ENCODE measurements around the gene C22orf42.

Gene C22orf42

GRCh38 chr22:32132126-32132525 is 27.0 kb downstream of the C22orf42 start:
- H3K9ac ChIP-seq (ENCODE audit: low read depth, low read length) = no peak overlapping the region
- H3K27ac ChIP-seq (ENCODE audit: low read depth, low read length) = no peak overlapping the region
- H3K4me1 ChIP-seq (ENCODE audit: control insufficient read depth, insufficient read depth, low read length) = peaks cover 4% of the 10 kb centered on the region
- H3K36me3 ChIP-seq (ENCODE audit: control insufficient read depth, insufficient read depth, low read length) = no peaks in the 10 kb centered on the region
- H3K4me3 ChIP-seq (ENCODE audit: low read depth, low read length) = no peak overlapping the region
- H3K27me3 ChIP-seq (ENCODE audit: control insufficient read depth, insufficient read depth, low read length) = no peaks in the 10 kb centered on the region
- no peaks in the 10 kb centered on the region for H3K9me3 ChIP-seq (ENCODE audit: control insufficient read depth, insufficient read depth, low read length)

DNA sequence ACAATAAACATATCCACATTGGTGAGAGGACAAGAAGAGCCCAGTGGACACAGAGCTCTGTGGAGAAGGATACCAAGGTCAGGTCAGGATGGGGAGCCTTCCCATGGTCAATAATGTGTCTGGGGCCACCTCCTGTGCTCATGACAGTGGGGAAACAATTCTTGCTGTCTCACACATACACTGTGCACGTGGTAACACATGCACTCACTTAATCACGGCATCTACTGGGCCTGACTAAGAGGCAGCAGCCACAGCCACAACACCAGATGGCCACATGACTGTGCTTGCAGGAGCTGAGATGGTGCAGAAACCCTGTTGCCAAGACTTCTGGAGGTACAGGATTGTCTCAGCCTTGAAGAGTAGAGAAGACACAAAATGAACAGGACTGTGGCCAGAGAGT is 28.6 kb downstream of the C22orf42 start:
- Histone ChIP-seq H3K4me1 (ENCODE audit: control insufficient read depth, insufficient read depth, low read length) (peaks cover 4% of the 10 kb centered on the region), H3K4me3 (ENCODE audit: low read depth, low read length) (no peak overlapping the region), H3K9ac (ENCODE audit: low read depth, low read length) (no peak overlapping the region), H3K36me3 (ENCODE audit: control insufficient read depth, insufficient read depth, low read length) (no peaks in the 10 kb centered on the region), H3K27ac (ENCODE audit: low read depth, low read length) (no peak overlapping the region), H3K27me3 (ENCODE audit: control insufficient read depth, insufficient read depth, low read length) (no peaks in the 10 kb centered on the region), H3K9me3 (ENCODE audit: control insufficient read depth, insufficient read depth, low read length) (no peaks in the 10 kb centered on the region)

DNA sequence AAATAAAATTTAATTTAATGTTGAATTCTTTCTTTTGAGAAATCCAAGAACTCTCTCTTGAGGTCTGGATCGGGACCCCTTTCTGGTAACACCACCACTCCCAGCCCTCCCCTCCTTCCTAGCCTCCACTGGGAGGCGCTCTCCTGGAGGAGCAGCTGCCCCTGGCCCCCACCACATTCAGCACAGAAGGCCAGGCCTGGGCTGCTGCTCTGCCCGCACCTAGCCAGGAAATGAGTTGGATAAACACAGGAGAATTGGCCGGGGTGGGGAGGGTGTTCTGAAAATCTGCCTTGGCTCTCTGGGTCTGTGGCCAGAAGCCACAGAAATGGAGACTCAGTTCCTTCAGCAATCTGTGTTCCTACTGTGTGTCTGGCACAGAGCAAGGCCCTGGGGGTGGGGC is 31.2 kb downstream of the C22orf42 start:
- no peaks in the 10 kb centered on the region for H3K9me3 ChIP-seq (ENCODE audit: control insufficient read depth, insufficient read depth, low read length)
- no peak overlapping the region for H3K27ac ChIP-seq (ENCODE audit: low read depth, low read length)
- peaks cover 4% of the 10 kb centered on the region for H3K4me1 ChIP-seq (ENCODE audit: control insufficient read depth, insufficient read depth, low read length)
- no peaks in the 10 kb centered on the region for H3K36me3 ChIP-seq (ENCODE audit: control insufficient read depth, insufficient read depth, low read length)
- H3K9ac ChIP-seq (ENCODE audit: low read depth, low read length) = no peak overlapping the region
- H3K27me3 ChIP-seq (ENCODE audit: control insufficient read depth, insufficient read depth, low read length) = no peaks in the 10 kb centered on the region
- no peak overlapping the region for H3K4me3 ChIP-seq (ENCODE audit: low read depth, low read length)

- no peaks in the 10 kb centered on the region for H3K9me3 ChIP-seq (ENCODE audit: control insufficient read depth, insufficient read depth, low read length)
- peaks cover 4% of the 10 kb centered on the region for H3K4me1 ChIP-seq (ENCODE audit: control insufficient read depth, insufficient read depth, low read length)
- H3K36me3 ChIP-seq (ENCODE audit: control insufficient read depth, insufficient read depth, low read length) = no peaks in the 10 kb centered on the region
- H3K27me3 ChIP-seq (ENCODE audit: control insufficient read depth, insufficient read depth, low read length) = no peaks in the 10 kb centered on the region
- no peak overlapping the region for H3K9ac ChIP-seq (ENCODE audit: low read depth, low read length)
- H3K27ac ChIP-seq (ENCODE audit: low read depth, low read length) = no peak overlapping the region
- no peak overlapping the region for H3K4me3 ChIP-seq (ENCODE audit: low read depth, low read length)
Measured at GRCh38 chr22:32123657-32124056, 35.4 kb downstream of the C22orf42 start.

DNA sequence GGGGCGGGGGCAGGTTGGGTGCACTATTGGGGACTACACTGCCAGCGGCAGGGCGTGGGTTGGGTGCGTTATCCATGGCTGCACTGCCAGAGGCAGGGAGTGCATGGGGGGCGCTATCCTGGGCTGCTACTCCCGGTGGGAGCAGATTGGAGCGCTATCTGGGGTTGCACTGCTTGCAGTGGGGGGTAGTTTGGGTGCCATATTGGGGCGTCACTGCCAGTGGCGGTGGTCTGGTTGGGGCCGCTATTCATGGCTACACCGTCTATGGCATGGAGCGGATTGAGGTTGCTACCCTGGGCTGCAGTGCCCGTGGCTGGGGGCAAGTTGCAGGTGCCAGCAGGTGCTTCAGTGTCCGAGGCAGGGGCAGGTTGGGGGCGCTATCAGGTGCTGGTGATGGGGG is 36.2 kb downstream of the C22orf42 start:
- H3K9me3 ChIP-seq (ENCODE audit: control insufficient read depth, insufficient read depth, low read length) = no peaks in the 10 kb centered on the region
- H3K36me3 ChIP-seq (ENCODE audit: control insufficient read depth, insufficient read depth, low read length) = no peaks in the 10 kb centered on the region
- H3K9ac ChIP-seq (ENCODE audit: low read depth, low read length) = no peak overlapping the region
- H3K4me1 ChIP-seq (ENCODE audit: control insufficient read depth, insufficient read depth, low read length) = no peaks in the 10 kb centered on the region
- no peaks in the 10 kb centered on the region for H3K27me3 ChIP-seq (ENCODE audit: control insufficient read depth, insufficient read depth, low read length)
- no peak overlapping the region for H3K4me3 ChIP-seq (ENCODE audit: low read depth, low read length)
- no peak overlapping the region for H3K27ac ChIP-seq (ENCODE audit: low read depth, low read length)

DNA sequence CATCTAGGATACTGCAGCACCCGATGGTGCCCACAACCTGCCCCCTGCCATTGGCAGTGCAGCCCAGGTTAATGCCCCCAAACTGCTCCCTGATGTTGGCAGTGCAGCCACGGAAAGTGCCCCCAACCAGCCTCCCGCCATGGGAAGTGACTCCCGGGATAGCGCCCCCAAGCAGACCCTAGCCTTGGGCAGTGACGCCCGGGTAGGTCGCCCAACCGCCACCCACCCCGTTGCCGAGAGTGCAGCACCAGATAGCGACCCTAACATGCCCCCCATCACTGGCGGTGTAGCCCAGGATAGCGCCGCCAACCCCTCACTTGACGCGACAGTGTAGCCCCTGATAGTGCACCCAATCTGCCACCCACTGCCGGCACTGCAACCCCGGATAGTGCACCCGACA is 38.5 kb downstream of the C22orf42 start:
- Histone ChIP-seq H3K36me3 (ENCODE audit: control insufficient read depth, insufficient read depth, low read length) (no peaks in the 10 kb centered on the region), H3K9ac (ENCODE audit: low read depth, low read length) (no peak overlapping the region), H3K27me3 (ENCODE audit: control insufficient read depth, insufficient read depth, low read length) (no peaks in the 10 kb centered on the region), H3K9me3 (ENCODE audit: control insufficient read depth, insufficient read depth, low read length) (no peaks in the 10 kb centered on the region), H3K27ac (ENCODE audit: low read depth, low read length) (no peak overlapping the region), H3K4me1 (ENCODE audit: control insufficient read depth, insufficient read depth, low read length) (no peaks in the 10 kb centered on the region), H3K4me3 (ENCODE audit: low read depth, low read length) (no peak overlapping the region)

GRCh38 chr22:32119568-32120235 is 39.4 kb downstream of the C22orf42 start:
- H3K27me3 ChIP-seq (ENCODE audit: control insufficient read depth, insufficient read depth, low read length) = no peaks in the 10 kb centered on the region
- H3K9ac ChIP-seq (ENCODE audit: low read depth, low read length) = no peak overlapping the region
- no peaks in the 10 kb centered on the region for H3K9me3 ChIP-seq (ENCODE audit: control insufficient read depth, insufficient read depth, low read length)
- H3K36me3 ChIP-seq (ENCODE audit: control insufficient read depth, insufficient read depth, low read length) = no peaks in the 10 kb centered on the region
- H3K4me1 ChIP-seq (ENCODE audit: control insufficient read depth, insufficient read depth, low read length) = no peaks in the 10 kb centered on the region
- no peak overlapping the region for H3K27ac ChIP-seq (ENCODE audit: low read depth, low read length)
- no peak overlapping the region for H3K4me3 ChIP-seq (ENCODE audit: low read depth, low read length)

DNA sequence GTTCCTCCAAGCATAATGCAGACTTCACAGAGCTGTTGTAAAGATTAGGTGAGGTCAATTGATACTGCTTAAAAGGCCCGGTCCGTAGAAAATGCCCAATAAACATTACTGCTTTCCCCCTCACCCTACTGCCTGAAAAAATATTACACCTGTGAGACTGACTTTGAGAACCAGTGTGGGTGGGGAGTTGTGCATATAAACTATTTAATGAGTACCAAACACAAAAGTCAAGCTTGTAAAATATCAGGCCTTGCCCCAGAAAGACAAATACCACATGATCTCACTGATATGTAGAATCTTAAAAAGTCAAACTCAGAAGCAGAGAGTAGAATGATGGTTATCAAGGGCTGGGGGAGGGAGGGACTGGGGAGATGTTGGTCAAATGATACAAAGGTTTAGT is 46.7 kb downstream of the C22orf42 start:
- peaks cover 6% of the 10 kb centered on the region; the same call in 1 of the 2 replicates for H3K27me3 ChIP-seq (ENCODE audit: control insufficient read depth, insufficient read depth, low read length)
- H3K9ac ChIP-seq (ENCODE audit: low read depth, low read length) = no peak overlapping the region
- H3K4me3 ChIP-seq (ENCODE audit: low read depth, low read length) = no peak overlapping the region
- H3K9me3 ChIP-seq (ENCODE audit: control insufficient read depth, insufficient read depth, low read length) = no peaks in the 10 kb centered on the region
- H3K4me1 ChIP-seq (ENCODE audit: control insufficient read depth, insufficient read depth, low read length) = no peaks in the 10 kb centered on the region
- no peaks in the 10 kb centered on the region for H3K36me3 ChIP-seq (ENCODE audit: control insufficient read depth, insufficient read depth, low read length)
- no peak overlapping the region for H3K27ac ChIP-seq (ENCODE audit: low read depth, low read length)

DNA sequence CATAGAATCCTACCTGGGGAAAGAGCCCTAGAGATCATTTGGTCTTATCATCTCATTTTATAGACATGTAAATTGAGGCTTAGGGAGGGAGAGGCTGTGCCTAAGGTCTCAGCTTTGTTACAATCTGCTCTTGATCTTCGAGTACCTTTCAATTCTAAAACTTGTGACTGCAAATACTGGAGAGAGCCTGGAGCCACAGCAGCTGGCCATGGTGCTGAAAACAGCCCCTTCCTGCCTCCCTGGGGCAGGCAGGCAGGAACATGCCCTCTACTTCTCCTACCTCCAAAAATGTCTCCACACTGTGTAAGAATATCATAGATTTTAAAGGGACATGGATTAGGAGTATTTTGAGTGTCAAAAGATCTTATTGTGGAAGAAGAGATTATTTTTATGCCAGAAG is 52.2 kb downstream of the C22orf42 start:
- Histone ChIP-seq H3K27me3 (ENCODE audit: control insufficient read depth, insufficient read depth, low read length) (peaks cover 6% of the 10 kb centered on the region; the same call in 1 of the 2 replicates), H3K9me3 (ENCODE audit: control insufficient read depth, insufficient read depth, low read length) (no peaks in the 10 kb centered on the region), H3K4me1 (ENCODE audit: control insufficient read depth, insufficient read depth, low read length) (no peaks in the 10 kb centered on the region), H3K27ac (ENCODE audit: low read depth, low read length) (no peak overlapping the region), H3K36me3 (ENCODE audit: control insufficient read depth, insufficient read depth, low read length) (no peaks in the 10 kb centered on the region), H3K9ac (ENCODE audit: low read depth, low read length) (no peak overlapping the region), H3K4me3 (ENCODE audit: low read depth, low read length) (no peak overlapping the region)

GRCh38 chr22:32103658-32104315 is 55.3 kb downstream of the C22orf42 start:
- Histone ChIP-seq H3K4me3 (ENCODE audit: low read depth, low read length) (no peak overlapping the region), H3K9ac (ENCODE audit: low read depth, low read length) (no peak overlapping the region), H3K27me3 (ENCODE audit: control insufficient read depth, insufficient read depth, low read length) (peaks cover 15% of the 10 kb centered on the region; the same call in 1 of the 2 replicates), H3K4me1 (ENCODE audit: control insufficient read depth, insufficient read depth, low read length) (no peaks in the 10 kb centered on the region), H3K27ac (ENCODE audit: low read depth, low read length) (no peak overlapping the region), H3K9me3 (ENCODE audit: control insufficient read depth, insufficient read depth, low read length) (no peaks in the 10 kb centered on the region), H3K36me3 (ENCODE audit: control insufficient read depth, insufficient read depth, low read length) (no peaks in the 10 kb centered on the region)

DNA sequence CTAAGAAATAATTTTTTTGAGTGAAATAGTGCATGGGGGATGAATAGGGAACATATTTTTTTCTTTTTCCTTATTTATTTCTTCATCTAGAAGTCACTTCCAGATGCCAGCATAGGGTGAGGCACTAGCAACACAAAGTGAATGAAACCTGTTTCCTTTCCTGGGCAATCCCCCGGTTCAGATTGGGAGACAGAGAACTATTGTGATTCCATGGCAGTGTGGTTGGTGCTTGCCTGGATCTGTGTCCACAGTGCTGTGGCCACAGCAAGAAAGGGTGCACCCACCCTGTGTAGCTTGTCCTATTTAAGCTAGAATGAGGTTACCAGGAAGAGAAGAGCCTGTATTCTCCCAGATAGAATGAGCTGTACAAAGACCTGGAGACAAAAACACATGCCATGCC is 58.4 kb downstream of the C22orf42 start:
- Histone ChIP-seq H3K9ac (ENCODE audit: low read depth, low read length) (no peak overlapping the region), H3K9me3 (ENCODE audit: control insufficient read depth, insufficient read depth, low read length) (no peaks in the 10 kb centered on the region), H3K4me3 (ENCODE audit: low read depth, low read length) (no peak overlapping the region), H3K27ac (ENCODE audit: low read depth, low read length) (no peak overlapping the region), H3K36me3 (ENCODE audit: control insufficient read depth, insufficient read depth, low read length) (no peaks in the 10 kb centered on the region), H3K4me1 (ENCODE audit: control insufficient read depth, insufficient read depth, low read length) (no peaks in the 10 kb centered on the region), H3K27me3 (ENCODE audit: control insufficient read depth, insufficient read depth, low read length) (peaks cover 15% of the 10 kb centered on the region; the same call in 1 of the 2 replicates)

Measured in HUES48 (cell line).